HG03095 (cell line): ENCODE measurements around the gene SMTNL2.
"Not testable (repeated sequence)": the region's sequence is repeated elsewhere in the genome, so short reads cannot be mapped to it uniquely, and the experiment has no call there.

Source experiments
- ATAC-seq: cut with Tn5 transposase; IDR thresholded peaks from one replicate; pipeline ENCODE4 v1.9.1; 2021; ENCODE audit warnings: moderate library complexity; ENCODE audit not compliant: unreplicated experiment

SMTNL2 gene

DNA sequence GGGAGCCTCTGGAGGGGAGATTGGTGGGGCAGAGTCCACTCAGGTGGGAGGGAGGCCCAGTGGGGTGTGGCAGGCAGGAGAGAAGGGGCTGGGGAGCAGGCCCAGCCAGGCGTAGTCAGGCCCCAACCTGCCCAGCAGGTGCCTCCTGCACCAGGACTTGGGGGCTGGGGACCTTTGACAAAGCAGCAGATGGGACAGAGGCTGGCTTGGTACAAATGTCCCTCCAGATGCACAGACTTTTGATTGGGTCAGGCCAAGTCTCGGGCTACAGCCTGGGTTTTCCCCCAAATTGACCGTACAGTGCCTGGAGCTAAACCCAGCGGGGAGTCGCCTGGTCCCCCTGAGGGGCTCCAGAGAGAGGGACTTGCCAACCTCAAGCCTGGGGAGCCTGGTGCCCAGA lies 24.4 kb upstream of the SMTNL2 start:
- no peak for ATAC-seq

DNA sequence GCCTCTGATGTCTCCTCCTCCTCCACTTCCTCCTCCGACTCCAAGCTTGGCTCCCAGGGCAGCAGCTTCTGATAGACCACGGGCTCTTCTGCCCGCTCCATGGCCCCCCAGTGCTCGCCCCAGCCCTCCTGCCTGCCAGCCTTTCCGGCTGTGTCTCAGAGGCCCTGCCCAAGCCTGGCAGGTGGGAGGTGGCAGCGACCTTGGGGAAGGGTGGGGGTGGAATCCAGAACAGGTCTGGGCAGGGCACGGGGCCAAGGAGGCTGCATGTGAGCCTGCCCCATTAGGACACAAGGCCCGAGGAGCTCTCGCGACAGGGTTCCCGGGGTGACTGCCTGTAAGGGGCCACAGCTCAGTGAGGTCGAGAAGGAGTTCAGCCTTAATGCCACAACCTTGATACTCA lies 23.9 kb upstream of the SMTNL2 start, which contains the start of gene GGT6:
GGT6 (minus strand) TSS at position 157 of the 400 bp plus-strand sequence; CDS start at position 101, 56 bp downstream.
- ATAC-seq: no peak

DNA sequence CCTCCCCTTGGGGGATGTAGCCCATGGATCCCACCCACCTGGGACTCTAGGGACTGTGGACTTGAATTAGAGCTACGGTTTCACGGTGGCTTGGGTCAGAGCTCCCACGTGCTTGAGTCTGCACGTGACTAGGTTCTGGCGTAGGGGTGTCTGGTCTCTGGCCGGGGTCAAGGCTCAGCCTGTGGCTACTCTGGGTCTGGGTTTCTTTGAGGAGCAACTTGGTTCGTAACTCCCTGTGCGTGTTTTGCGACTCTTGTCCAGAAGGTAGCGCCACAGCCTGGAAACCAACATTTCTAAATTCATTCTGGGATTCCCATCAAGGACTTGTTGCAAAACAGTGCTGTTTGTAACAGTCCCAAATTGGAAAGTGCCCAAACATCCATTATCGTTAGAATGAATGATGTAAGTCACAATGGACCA lies 23.5 kb upstream of the SMTNL2 start:
- ATAC-seq: no peak

GRCh38 chr17:4562015-4562969 lies 22.0 kb upstream of the SMTNL2 start:
- ATAC-seq: no peak

DNA sequence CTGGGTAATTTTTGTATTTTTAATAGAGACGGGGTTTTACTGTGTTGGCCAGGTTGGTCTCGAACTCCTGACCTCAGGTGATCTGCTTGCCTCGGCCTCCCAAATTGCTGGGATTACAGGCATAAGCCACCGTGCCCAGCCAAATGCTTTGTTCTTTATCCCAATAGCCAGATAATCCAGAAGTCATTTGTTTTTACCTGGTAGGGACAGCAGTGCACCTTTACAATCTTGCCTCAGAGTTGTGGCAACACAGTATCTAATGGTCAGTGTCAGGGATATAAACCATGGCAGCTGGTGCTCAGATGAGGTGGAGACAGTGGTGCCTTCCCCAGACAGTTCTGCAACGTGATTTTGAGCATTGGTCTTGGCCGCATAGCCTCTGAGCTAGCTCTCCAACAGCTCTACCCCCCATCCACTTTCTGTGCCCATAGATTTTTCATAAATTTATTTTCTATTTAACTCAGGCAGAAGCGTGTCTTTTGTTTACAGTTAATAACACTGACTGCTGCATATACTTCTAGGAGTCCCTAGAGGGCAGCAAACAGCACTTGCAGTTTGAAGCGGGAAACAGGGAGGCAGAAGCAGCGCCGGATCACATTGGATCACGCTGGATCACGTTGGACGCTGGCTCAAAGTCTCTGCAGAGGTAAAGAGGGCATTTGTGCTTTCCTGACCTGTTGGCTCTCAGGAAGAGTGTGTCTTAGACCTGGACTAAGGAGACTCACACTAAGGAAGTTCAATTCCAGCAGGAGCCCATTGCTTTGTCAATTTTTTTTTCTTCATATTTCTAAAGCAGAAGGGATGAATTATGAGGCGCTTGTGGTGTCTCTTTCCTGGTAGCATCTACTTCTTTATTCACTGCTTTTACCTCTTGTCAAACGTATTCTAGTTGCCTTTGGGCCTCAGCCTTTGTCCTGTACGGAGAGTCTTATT lies 18.9 kb upstream of the SMTNL2 start:
- ATAC-seq: no peak

DNA sequence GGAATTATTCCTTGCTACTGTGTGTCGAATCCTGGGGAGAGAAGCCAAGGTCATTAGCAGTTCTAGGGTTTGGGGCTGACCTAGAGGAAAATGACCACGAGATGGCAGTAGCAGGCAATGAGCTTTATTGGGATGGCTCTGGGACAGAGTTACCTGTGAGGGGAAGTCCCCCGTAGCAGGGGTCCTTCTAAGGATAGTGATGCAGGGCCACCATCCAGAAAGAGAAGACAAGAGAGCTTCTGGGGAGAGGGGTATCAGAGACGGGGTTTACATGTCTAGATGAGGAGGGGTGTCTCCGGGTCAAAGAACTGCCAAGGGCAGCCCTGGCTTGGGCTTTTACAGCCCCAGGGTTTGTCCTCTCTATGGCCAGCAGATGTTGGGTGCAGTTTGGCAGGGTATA lies 17.5 kb upstream of the SMTNL2 start:
- no peak for ATAC-seq

DNA sequence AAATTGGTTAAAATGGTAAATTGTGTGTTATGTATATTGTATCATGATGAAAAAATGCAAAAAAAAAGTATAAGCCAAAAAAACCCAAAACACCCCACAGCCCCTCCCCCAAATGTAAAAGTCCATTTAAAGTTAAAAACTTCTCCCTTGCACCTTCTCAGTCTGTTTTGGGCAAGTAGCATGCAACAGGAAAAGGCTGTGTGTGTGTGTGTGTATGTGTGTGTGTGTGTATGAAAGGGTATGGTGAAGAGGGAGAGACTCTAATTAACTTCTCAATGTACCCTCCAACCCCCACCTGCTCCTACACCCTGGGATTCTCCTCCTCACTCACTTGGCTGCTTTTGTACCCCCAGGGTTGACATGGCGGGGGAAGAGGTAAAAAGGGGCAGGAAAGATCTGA lies 14.7 kb upstream of the SMTNL2 start:
- no peak for ATAC-seq

DNA sequence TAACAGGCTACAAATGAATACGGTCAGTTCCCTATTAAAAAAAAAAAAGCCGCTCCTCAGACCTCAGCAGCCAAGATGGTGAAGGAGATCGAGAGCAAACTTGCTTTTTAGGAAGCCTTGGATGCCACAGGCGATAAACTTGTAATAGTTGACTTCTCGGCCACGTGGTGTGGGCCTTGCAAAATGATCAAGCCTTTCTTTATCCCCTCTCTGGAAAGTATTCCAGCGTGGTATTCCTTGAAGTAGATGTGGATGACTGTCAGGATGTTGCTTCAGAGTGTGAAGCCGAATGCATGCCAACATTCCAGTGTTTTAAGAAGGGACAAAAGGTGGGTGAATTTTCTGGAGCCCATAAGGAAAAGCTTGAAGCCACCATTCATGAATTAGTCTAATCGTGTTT lies 12.2 kb upstream of the SMTNL2 start:
- no peak for ATAC-seq

- ATAC-seq: no peak
Observed at GRCh38 chr17:4573115-4573514, 11.2 kb upstream of the SMTNL2 start.

GRCh38 chr17:4573669-4574068 lies 10.7 kb upstream of the SMTNL2 start:
- no peak for ATAC-seq

DNA sequence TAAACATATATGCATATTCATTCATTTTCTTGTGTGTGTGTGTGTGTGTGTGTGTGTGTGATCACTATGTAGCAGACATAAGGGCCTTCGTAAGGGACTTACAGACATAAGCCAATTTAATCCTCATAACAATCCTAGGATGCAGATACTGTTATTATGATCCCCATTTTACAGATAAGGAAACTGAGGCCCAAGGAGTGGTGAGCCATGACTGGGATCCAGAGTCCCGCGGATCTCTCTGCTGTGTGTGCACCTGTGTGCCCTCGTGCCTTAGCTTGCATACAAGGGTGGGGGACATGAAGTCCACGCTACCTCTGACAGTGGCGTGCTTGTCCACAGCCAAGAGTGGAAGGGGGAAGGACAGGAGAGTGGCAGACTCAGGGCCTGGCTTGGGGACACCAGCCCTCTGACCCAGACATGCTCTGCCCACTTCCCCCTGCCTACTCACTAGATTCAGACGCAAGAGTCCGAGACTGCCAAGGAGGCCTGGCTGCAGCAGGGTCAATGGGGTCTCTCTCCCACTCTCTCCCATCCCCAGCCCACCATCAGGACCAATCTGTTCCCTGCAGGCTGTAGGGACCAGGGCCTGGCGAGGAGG lies 9.8 kb upstream of the SMTNL2 start:
- ATAC-seq: no peak

GRCh38 chr17:4576161-4576558 lies 8.2 kb upstream of the SMTNL2 start:
- no peak for ATAC-seq

DNA sequence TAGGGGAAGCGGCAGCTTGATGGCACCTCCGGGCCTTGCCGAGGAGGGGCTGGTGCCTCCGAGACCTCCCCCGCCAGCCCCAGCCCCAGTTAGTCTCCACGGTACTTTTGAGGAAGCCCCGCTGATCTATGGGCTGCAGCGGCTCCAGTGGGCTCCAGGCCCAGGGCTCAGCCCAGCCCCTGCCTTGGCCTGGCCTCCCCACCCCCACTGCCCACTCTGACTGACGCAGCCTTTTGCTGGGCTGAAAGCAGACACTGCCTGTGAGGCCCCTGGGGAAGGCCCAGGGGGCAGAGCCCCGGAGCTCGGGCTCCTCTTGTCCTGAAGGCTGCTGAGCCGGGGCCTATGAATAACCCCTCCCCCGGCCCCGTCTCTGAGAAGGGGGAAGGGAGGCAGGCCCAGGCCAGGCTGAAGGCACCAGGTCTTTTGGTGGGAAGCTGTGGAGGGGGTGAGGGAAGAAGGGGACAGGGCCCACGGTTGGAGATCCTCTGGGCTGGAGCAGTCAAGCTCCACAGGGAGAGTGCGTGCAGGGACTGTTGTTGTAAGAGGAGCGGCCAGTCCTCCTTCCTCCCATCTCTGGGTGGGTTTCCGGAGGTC lies 7.5 kb upstream of the SMTNL2 start:
- ATAC-seq: no peak

- ATAC-seq: no peak
Observed at GRCh38 chr17:4577386-4577993, 6.8 kb upstream of the SMTNL2 start.

- not testable (repeated sequence) for ATAC-seq
Observed at GRCh38 chr17:4578349-4578748, 6.0 kb upstream of the SMTNL2 start.

DNA sequence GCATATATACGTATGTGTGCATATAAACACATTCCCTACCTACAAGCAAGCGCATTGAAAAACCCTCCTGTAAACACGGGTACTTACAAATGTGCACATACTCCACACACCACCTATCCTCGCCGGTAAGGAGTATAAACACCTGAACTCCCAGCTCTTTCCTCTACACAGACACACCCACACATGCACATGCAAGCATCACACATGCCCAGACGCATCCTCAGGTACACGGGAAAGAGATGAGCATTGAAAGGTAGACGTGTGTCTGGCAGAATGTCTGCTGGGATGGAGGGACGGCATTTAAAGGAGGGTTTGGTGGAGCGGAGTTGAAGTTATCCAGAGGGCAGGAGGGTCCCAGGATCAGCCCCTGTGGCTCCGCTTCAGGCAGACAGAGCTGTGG lies 4.7 kb upstream of the SMTNL2 start:
- no peak for ATAC-seq

DNA sequence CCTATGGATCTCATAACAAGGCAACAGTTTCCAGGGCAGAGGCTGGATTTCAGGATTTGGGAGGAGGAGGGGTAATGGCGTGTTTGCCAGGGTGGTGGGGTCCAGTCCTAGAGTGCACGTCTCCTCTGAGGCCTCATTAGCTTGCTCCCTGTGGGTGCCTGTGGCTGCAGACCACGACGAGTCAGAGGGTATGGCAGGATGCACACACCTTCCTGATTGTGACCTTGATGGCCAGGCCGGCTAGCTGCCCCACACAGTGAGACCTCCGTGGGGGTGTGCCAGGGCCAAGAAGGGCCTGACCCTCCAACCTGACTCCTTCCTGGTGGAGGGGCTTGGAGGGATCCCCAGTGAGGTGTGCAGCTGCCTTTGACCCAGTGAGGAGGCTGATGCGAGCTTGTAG lies 4.0 kb upstream of the SMTNL2 start:
- ATAC-seq: no peak

DNA sequence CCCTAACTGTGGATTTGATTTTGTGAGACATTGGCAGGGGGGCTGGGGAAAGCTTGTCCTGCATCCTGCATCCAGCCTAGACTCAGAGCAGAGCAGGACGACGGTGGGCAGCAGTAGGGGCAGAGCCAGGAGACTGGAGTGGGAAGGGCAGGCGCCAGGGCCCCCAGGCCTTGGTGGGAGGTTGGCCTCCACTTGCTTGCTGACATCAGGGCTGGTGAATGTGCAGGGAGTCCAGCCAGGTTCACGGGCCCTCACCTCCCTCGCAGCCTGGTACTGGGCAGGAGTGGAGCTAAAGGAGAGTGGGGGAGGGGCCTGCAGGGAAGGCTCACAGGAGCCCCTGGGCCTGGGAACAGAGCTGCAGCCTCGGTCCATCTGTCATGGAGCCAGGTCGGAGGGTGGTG lies 2.2 kb upstream of the SMTNL2 start:
- ATAC-seq: no peak

GRCh38 chr17:4582691-4583090 lies 1.6 kb upstream of the SMTNL2 start:
- ATAC-seq: no peak

GRCh38 chr17:4583206-4583605 lies 1.1 kb upstream of the SMTNL2 start:
- ATAC-seq: no peak

DNA sequence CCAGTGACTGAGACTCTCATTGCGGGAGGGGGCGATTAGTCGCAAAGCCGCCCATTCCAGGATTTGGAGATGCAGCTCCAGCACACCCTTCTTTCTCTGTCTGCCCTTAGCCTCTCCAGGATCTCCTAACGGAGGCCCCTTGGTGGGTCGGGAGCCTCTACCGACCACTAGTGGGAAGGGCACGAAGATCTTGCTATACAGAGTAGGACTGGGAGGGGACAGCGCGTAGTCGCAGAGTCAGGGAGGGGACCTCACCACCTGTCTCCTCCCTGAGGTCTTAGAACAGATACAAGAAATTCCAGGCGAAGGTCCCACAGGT lies 588 bp upstream of the SMTNL2 start:
- no peak for ATAC-seq
